ENCODE data around the gene SPINK13.

DNA sequence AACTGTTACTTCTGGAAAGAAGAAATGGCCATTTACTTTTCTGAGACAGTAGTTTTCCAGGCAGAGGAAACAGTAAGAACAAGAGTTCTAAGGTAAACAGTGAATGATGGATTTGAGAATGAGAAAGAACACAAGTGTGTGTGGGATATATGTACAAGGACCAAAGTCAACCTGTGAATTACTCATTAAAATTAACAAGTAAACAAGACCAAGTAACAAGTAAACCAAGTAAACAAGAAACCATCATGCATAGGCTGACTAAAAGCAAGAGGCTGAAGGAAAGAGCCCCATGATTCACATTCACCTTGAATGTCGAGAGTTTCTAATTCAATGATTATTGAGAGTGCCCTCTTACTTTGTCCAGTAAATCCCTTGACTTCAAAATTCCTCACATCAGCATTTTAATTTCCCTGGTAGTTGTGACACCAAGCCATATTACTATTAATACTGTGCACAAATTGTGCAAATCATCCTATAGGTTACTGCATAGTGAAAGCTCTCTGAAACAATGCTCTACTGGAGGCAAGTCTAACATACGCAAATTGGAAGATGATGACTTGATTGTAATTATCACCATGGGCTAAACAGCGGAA lies 40.1 kb upstream of the SPINK13 start:
- TF ChIP-seq, protein P1, sequence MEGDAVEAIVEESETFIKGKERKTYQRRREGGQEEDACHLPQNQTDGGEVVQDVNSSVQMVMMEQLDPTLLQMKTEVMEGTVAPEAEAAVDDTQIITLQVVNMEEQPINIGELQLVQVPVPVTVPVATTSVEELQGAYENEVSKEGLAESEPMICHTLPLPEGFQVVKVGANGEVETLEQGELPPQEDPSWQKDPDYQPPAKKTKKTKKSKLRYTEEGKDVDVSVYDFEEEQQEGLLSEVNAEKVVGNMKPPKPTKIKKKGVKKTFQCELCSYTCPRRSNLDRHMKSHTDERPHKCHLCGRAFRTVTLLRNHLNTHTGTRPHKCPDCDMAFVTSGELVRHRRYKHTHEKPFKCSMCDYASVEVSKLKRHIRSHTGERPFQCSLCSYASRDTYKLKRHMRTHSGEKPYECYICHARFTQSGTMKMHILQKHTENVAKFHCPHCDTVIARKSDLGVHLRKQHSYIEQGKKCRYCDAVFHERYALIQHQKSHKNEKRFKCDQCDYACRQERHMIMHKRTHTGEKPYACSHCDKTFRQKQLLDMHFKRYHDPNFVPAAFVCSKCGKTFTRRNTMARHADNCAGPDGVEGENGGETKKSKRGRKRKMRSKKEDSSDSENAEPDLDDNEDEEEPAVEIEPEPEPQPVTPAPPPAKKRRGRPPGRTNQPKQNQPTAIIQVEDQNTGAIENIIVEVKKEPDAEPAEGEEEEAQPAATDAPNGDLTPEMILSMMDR (IDR thresholded peaks at IDR 0.05 in 4 of 5, conservative IDR thresholded peaks at IDR 0.05 in 1 of 5), result no peak
- no peak for TF ChIP-seq POLR2A (IDR thresholded peaks at IDR 0.05)

Data from gastrocnemius medialis (tissue), 4 donors.